Mesodermal cell (in vitro differentiated cells): ENCODE results near the gene TNNI3K.

Experiments used
- H3K27ac ChIP-seq: 2 replicates; pipeline ENCODE4 v1.7.0; 2013; ENCODE audit warnings: mild to moderate bottlenecking, low read depth, low read length, moderate library complexity; ENCODE audit not compliant: severe bottlenecking
- H3K36me3 ChIP-seq: 2 replicates; pipeline ENCODE4 v1.7.1; 2013; ENCODE audit warnings: mild to moderate bottlenecking, low read length, moderate library complexity; ENCODE audit not compliant: control insufficient read depth, insufficient read depth
- H3K4me1 ChIP-seq: one replicate; pipeline ENCODE4 v1.7.1; 2013; ENCODE audit warnings: mild to moderate bottlenecking, low read length; ENCODE audit not compliant: insufficient read depth, control insufficient read depth, poor library complexity, severe bottlenecking
- H3K4me3 ChIP-seq: 2 replicates; pipeline ENCODE4 v1.7.0; 2013; ENCODE audit warnings: low read length, control low read depth, mild to moderate bottlenecking; ENCODE audit not compliant: insufficient read depth, poor library complexity, severe bottlenecking; ENCODE audit errors: extremely low read depth
- H3K9me3 ChIP-seq: 2 replicates; pipeline ENCODE4 v1.7.1; 2013; ENCODE audit warnings: mild to moderate bottlenecking, low read length, moderate library complexity; ENCODE audit not compliant: control insufficient read depth
- WGBS, 2 experiments: methylation state at CpG; one replicate each; pipeline ENCODE4 v1.1.5; 2013; ENCODE audit warnings: missing lambda C conversion rate in 2 of 2; ENCODE audit not compliant: insufficient coverage in 2 of 2; 5-methylcytosine and 5-hydroxymethylcytosine counted together

TNNI3K gene

DNA sequence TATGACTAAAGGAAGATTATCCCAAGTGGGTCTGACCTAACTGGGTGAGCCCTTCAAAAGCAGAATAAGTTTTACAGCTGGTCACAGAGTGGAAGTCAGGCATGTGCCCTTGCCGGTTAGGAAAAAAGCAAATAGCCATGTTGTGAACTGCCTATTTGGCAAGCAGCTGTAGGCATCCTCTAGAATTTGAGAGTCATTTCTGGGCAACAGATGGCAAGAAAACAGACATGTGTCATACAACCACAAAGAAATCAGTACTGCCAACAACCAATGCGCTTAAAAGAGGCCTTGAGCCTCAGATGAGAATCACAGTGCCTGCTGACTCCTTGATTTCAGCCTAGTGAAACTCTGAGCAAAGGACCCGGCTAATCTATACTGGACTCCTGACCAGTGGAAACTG, 250.4 kb downstream of the TNNI3K start:
- H3K4me1 ChIP-seq: no peaks in the 10 kb centered on the region
- WGBS, 2 experiments: 83 to 88% methylated on average over 2 of the region's 3 CpGs
- no peaks in the 10 kb centered on the region for H3K36me3 ChIP-seq
- no peak overlapping the region for H3K4me3 ChIP-seq
- no peak overlapping the region for H3K27ac ChIP-seq
- no peaks in the 10 kb centered on the region for H3K9me3 ChIP-seq

- Histone ChIP-seq H3K4me1 (no peaks in the 10 kb centered on the region), H3K9me3 (no peaks in the 10 kb centered on the region), H3K27ac (no peak overlapping the region), H3K4me3 (no peak overlapping the region), H3K36me3 (no peaks in the 10 kb centered on the region)
- WGBS, 2 experiments: no CpG with 5 or more reads among the region's 1 CpG
Measured at GRCh38 chr1:74486036-74486435, 250.8 kb downstream of the TNNI3K start.

- H3K27ac ChIP-seq: no peak overlapping the region
- no peak overlapping the region for H3K4me3 ChIP-seq
- no peaks in the 10 kb centered on the region for H3K36me3 ChIP-seq
- H3K4me1 ChIP-seq: no peaks in the 10 kb centered on the region
- no peaks in the 10 kb centered on the region for H3K9me3 ChIP-seq
Measured at GRCh38 chr1:74496669-74497068, 261.5 kb downstream of the TNNI3K start.

DNA sequence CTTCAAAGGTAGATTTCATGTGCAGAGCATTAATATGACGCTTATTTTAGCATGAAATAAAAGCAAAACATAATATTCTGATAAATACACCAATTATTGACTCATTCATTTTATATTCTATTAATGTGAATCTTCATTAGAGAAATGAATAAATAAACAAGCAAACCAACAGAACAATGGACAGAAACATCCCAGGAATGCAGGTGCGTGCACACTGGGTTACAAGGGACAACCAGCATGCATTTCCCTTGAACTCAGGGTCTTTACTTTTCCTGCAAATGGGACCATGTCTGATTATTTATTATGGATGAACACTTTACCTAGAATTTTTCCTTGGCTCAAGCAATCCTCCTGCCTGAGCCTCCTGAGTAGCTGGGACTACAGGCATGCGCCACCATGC, 263.7 kb downstream of the TNNI3K start:
- no peak overlapping the region for H3K27ac ChIP-seq
- H3K4me3 ChIP-seq: no peak overlapping the region
- 67% methylated on average over 1 of the region's 3 CpGs; no CpG with 5 or more reads in 1 of the 2 experiments for WGBS, 2 experiments
- H3K36me3 ChIP-seq: no peaks in the 10 kb centered on the region
- H3K9me3 ChIP-seq: no peaks in the 10 kb centered on the region
- H3K4me1 ChIP-seq: no peaks in the 10 kb centered on the region

- H3K27ac ChIP-seq: no peak overlapping the region
- 57 to 100% methylated on average over 1 to 2 of the region's 4 CpGs for WGBS, 2 experiments
- no peaks in the 10 kb centered on the region for H3K9me3 ChIP-seq
- H3K4me1 ChIP-seq: peaks cover 4% of the 10 kb centered on the region
- no peaks in the 10 kb centered on the region for H3K36me3 ChIP-seq
- H3K4me3 ChIP-seq: no peak overlapping the region
Measured at GRCh38 chr1:74502432-74502831, 267.2 kb downstream of the TNNI3K start.

DNA sequence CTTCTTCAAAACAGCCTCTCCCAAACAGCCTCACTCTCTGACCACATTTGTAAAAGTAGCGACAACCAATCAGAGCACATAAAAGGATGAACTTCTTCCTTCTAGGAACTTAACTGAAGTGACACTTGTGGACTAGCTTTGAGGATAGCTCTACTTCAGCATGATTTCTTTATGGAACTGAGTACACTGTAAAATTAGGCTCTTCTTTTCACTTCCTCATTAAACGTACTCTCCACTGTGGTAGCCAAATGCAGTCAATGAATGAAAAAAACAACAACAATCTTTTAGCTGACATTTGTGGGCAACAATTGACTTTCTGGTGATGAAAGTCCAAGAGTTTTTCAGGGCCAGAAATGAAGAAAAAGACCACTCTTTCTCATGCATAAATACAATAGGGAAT, 267.7 kb downstream of the TNNI3K start:
- H3K27ac ChIP-seq: no peak overlapping the region
- H3K4me3 ChIP-seq: no peak overlapping the region
- WGBS, 2 experiments: 92% methylated on average over 2 of the region's 2 CpGs; no CpG with 5 or more reads in 1 of the 2 experiments

GRCh38 chr1:74504125-74504932, 269.1 kb downstream of the TNNI3K start:
- WGBS, 2 experiments: 36 to 48% methylated on average over 8 of the region's 15 CpGs

More for the DNA sequence above, 267.7 kb downstream of the TNNI3K start:
- no peaks in the 10 kb centered on the region for H3K9me3 ChIP-seq
- H3K4me1 ChIP-seq: peaks cover 4% of the 10 kb centered on the region
- no peaks in the 10 kb centered on the region for H3K36me3 ChIP-seq

DNA sequence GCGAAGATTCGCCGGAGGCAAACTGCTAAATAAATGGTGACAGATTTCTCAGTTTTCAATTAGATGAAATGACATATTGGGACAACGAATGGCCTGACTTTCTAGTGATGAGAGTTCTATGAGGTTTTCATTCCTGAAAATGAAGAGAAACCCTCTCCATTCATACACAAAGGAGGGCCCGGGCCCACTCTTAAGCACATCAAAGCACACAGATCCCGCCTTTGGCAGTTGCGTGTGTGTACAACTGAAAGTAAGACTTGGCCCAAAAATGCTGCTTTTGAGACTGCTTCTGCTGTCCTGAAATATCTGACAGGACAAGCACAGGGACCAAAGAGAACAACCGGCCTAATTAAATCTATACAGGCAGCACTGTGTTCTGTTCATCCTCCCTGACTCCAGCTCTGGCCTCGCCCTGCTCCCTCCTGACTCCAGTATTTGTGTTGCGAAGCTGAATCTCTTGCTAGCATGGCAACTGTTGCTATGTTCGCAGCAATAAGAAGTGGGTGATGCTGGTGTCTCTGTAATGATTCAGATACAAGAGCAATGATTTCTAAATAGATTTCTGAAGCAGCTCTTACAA, 269.8 kb downstream of the TNNI3K start:
- Histone ChIP-seq H3K4me1 (peaks cover 4% of the 10 kb centered on the region), H3K9me3 (no peaks in the 10 kb centered on the region), H3K27ac (no peak overlapping the region), H3K36me3 (no peaks in the 10 kb centered on the region), H3K4me3 (no peak overlapping the region)
- WGBS, 2 experiments: 58 to 60% methylated on average over 4 to 7 of the region's 11 CpGs

More at GRCh38 chr1:74504125-74504932, 269.1 kb downstream of the TNNI3K start:
- H3K27ac ChIP-seq: no peak overlapping the region
- no peak overlapping the region for H3K4me3 ChIP-seq
- no peaks in the 10 kb centered on the region for H3K9me3 ChIP-seq
- H3K36me3 ChIP-seq: no peaks in the 10 kb centered on the region
- H3K4me1 ChIP-seq: peaks cover 4% of the 10 kb centered on the region

DNA sequence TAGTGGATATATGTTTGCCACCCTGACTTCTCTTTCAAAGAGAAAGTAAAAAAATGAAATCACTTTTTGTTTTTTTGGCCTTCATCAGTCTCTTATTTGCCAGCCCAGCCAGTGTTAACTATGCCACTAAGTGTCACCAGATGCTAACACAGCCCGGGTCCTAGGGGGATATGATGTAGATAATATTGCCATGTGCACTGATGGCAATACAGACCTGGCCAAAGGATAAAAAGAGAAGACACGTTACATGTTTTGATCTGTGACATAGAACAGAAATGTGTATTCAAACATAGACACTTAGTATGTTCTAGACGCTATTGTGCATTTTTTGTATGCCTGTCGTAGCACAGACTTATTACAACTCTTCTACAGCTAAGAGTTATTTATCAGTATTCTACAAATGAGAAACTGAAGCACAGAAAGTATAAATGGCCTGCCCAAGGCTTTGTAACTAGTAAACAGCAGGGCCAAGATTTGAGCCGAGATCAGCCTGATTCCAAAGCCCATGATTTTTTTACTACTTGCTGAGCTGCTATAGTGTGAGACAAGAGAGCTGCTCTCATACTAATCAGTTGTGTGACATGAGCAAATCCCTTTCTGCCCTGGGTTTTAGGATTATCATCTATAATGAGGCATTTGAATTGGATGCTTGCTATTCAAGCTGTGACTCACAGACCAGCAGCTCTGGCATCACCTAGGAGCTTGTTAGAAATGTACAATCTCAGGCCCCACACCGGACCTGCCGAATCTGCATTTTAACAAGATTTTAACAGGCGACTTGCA, 270.9 kb downstream of the TNNI3K start:
- H3K27ac ChIP-seq: no peak overlapping the region
- 67 to 82% methylated on average over 1 to 2 of the region's 8 CpGs for WGBS, 2 experiments

DNA sequence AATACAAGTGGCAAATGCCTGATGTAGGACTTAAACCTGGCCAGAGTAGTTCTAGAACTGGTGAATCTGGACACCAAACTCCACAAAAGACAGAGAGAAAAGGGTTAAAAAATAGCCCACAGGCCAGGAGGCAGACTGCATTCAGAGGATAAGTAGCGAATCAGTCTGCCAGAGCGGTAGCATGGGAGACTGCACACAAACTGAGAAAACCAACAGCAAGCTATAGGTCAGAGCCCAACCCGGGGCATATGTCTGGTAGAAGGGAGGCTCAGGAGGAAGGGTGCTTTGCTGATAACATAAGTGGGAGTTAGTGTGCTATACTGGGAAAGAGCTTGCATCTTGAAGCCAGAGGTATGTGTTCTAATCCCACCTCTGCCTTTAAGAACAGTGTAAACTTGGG, 273.3 kb downstream of the TNNI3K start:
- Histone ChIP-seq H3K4me1 (peaks cover 4% of the 10 kb centered on the region), H3K4me3 (no peak overlapping the region), H3K27ac (no peak overlapping the region), H3K9me3 (no peaks in the 10 kb centered on the region), H3K36me3 (no peaks in the 10 kb centered on the region)
- 23 to 26% methylated on average over 3 of the region's 3 CpGs for WGBS, 2 experiments

More for the DNA sequence above, 270.9 kb downstream of the TNNI3K start:
- Histone ChIP-seq H3K4me1 (peaks cover 4% of the 10 kb centered on the region), H3K36me3 (no peaks in the 10 kb centered on the region), H3K4me3 (no peak overlapping the region), H3K9me3 (no peaks in the 10 kb centered on the region)
